ENCODE measurements around the gene TMEM271. TPM values are rescaled to one million over a fixed set of nuclear protein-coding genes. Genes with fewer than 3 reads are reported as not detected.

Gene TMEM271
- total and polyA plus RNA-seq, 10 of the 15 experiments (the other 5 are each of a cell fraction or from before 2014, with no cell fraction given), result not detected

DNA sequence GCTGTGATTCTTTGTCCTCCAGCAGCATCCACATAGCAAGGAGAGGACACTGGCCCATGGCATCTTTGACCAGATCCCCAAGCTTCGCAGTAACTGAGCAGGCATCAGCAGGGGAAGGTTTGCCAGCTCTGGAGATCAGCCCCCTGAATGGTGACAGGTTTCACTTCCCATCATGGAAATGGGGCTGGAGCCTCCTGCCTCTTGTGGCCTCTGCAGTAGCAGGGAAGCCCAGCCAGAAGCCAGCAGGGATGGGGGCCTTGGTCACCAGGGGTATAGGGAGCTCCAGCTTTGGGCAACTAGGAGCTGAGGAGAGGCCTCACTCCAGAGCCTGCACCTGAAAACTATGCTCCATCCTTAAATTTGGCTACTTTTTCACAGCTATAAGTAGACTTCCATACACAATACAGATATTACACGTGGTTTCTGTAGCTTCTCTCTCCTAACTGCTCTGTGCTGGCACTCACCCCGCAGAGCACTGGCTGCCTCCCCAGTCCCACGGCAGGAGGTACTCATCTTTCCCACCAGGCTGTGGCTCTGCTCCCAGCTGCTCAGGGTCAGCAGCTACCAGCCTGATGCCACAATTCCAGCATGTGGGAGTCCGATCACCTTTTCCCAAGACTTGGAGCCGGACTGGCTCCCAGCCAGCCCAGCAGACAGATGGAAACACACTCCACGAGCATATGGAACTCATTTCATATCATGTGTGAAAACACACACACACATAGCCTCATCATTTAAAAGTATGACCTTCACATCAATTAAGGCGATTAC is 2.8 kb downstream of the TMEM271 start (continued):
- TF ChIP-seq ZNF592 (IDR thresholded peaks at IDR 0.05) (no peak), MTA3 (IDR thresholded peaks at IDR 0.05; ENCODE audit: borderline replicate concordance, low read length) (no peak), ZNF274 (IDR thresholded peaks at IDR 0.05; ENCODE audit: insufficient read depth, insufficient read length) (no peak)

DNA sequence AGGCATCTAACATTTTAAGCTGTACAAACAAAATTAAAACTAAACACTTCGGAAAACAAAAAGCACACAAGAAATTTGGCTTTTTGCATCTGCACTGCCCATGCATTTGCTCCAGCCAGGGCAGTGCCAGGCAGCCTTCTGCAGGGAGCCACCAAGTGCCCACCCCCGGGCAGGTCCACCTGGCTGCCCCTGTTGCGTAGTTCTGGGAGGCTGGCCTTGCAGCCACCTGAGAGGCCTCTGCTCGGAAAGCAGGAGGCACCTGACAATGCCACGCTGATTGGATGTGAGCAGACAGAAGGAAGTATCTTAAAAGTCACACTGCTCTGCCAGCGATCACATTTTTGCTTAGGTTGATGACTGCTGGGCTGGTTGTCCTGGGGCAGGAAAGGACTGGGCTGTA is 3.5 kb downstream of the TMEM271 start:
- H2AFZ ChIP-seq (ENCODE audit: control insufficient read depth, low read depth, low read length), result no peak overlapping the region
- FAIRE-seq (no peak), ATAC-seq (no peak), DNase-seq (ENCODE audit: low read depth, low spot score) (no peak)
- peaks cover 1% of the 10 kb centered on the region; the same call in 1 of the 3 replicates for H3K9me3 ChIP-seq (replicated peaks; ENCODE audit: control insufficient read depth, insufficient read depth, low read length)
- in situ Hi-C loops (cut with MboI) (no loop called here), intact Hi-C loops (cut with micrococcal nuclease; ENCODE audit: unreplicated experiment) (no loop called here)
- CTCF ChIA-PET, result no interaction called here
- H3K9ac ChIP-seq (ENCODE audit: control insufficient read depth, insufficient read depth, low read length), result no peak overlapping the region
- TF ChIP-seq CBX5 (IDR thresholded peaks at IDR 0.05; ENCODE audit: low read depth) (no peak), NR2F1 (conservative IDR thresholded peaks at IDR 0.05) (no peak), ELK1 (IDR thresholded peaks at IDR 0.05; ENCODE audit: low read depth, low read length) (no peak), ZNF207 (IDR thresholded peaks at IDR 0.05; ENCODE audit: borderline replicate concordance) (no peak), ZSCAN29 (IDR thresholded peaks at IDR 0.05) (no peak), JUNB (IDR thresholded peaks at IDR 0.05) (no peak), FOXK2 (IDR thresholded peaks at IDR 0.05) (no peak), TARDBP (IDR thresholded peaks at IDR 0.05; ENCODE audit: borderline replicate concordance) (no peak), YY1 (IDR thresholded peaks at IDR 0.05; ENCODE audit: low read depth, low read length) (no peak), ZNF622 (IDR thresholded peaks at IDR 0.05) (no peak), POLR2AphosphoS5 (IDR thresholded peaks at IDR 0.05; ENCODE audit: low read length) (no peak)
- no peaks in the 10 kb centered on the region for H4K20me1 ChIP-seq (ENCODE audit: control insufficient read depth, insufficient read depth)
- no peaks in the 10 kb centered on the region for H3K79me2 ChIP-seq (ENCODE audit: control insufficient read depth, insufficient read depth, low read length)
- H3K27me3 ChIP-seq (replicated peaks in 1 of 2; ENCODE audit: control insufficient read depth in 2 of 2, insufficient read depth in 2 of 2, low read length in 1 of 2), result no peaks in the 10 kb centered on the region
- POLR2A ChIA-PET, result no interaction called here
- 38% methylated on average over 6 of the region's 6 CpGs for WGBS (ENCODE audit: insufficient coverage, insufficient replicate concordance, low lambda C conversion rate, missing lambda C conversion rate)
- H3K4me3 ChIP-seq, result no peak overlapping the region
- no TSS peak for BruUV-seq (replicated peaks)
- RAD21 ChIA-PET (ENCODE audit: unreplicated experiment), result no interaction called here
- H3K4me1 ChIP-seq (ENCODE audit: control insufficient read depth, insufficient read depth, low read length), result no peaks in the 10 kb centered on the region
- no peak overlapping the region for H3K27ac ChIP-seq (ENCODE audit: control insufficient read depth, insufficient read depth)
- no peak overlapping the region for H3K4me2 ChIP-seq (ENCODE audit: control insufficient read depth, insufficient read depth)
- H3K36me3 ChIP-seq (ENCODE audit: control insufficient read depth in 2 of 2, insufficient read depth in 2 of 2, low read length in 1 of 2), result no peaks in the 10 kb centered on the region
- SMC1A ChIA-PET (ENCODE audit: uncharacterized antibody, unreplicated experiment), result no interaction called here
